Fibroblast of lung (primary cell): Measurements from ENCODE around the gene CALHM3.

ENCODE experiments used
- CTCF ChIP-seq, 2 donors: IDR thresholded peaks in 1 of 2; conservative IDR thresholded peaks in 1 of 2; 1 replicate in 1 of 2; 2 replicates in 1 of 2; pipeline ENCODE4 v1.5.1; 2011 to 2012; ENCODE audit warnings: low read length in 2 of 2, control low read depth in 1 of 2, inconsistent platforms in 1 of 2, low read depth in 1 of 2, mild to moderate bottlenecking in 1 of 2
- EZH2 ChIP-seq: IDR thresholded peaks from 2 replicates; pipeline ENCODE4 v1.5.1; 2012; ENCODE audit warnings: low read length, control low read depth, mild to moderate bottlenecking; ENCODE audit errors: missing control alignments

- TF ChIP-seq EZH2 (no peak), CTCF (conservative IDR thresholded peaks at IDR 0.05 in 1 of 2, IDR thresholded peaks at IDR 0.05 in 1 of 2; ENCODE audit: low read depth in 1 of 2, low read length in 2 of 2) (no peak)
Measured at GRCh38 chr10:103447187-103447586, 31.9 kb downstream of the CALHM3 start.
